Myometrial cell (primary cell): Measurements from ENCODE around the gene ZNF397. TPM values are rescaled to one million over a fixed set of nuclear protein-coding genes. Genes with fewer than 3 reads are reported as not detected.

Source experiments
- total RNA-seq: library from RNA; depleted of rRNA; stranded (reverse); fragments of >200 nt; gene quantifications from 2 replicates; pipeline ENCODE4 v1.2.3, GENCODE V29; 2015

Gene ZNF397
- total RNA-seq: 7.2 and 8.9 TPM in 2 replicates

GRCh38 chr18:35240664-35241447 is at the start of gene ZNF397:
ZNF397 (plus strand) TSS chr18:35241034; CDS start chr18:35242471, 1,437 bp downstream.

GRCh38 chr18:35290094-35290735 is 49.4 kb downstream of the ZNF397 start, which contains the start of gene ZSCAN30:
ZSCAN30 (minus strand) TSS chr18:35290229; CDS start chr18:35264352, 25,877 bp downstream.

Other genes starting within 250 kb of the ZNF397 start
- gene MAPRE2, start 199.6 kb upstream of the ZNF397 start, total RNA-seq: 21.9 and 23.4 TPM in 2 replicates
- gene ZSCAN30, start 49.2 kb downstream of the ZNF397 start, total RNA-seq: 7.5 and 13.1 TPM in 2 replicates
- gene ZNF24, start 103.4 kb downstream of the ZNF397 start, total RNA-seq: 16.1 and 21.4 TPM in 2 replicates
- 0.89 TPM in 1 of 2 replicates, not detected in the other for gene ZNF396, start 136.3 kb downstream of the ZNF397 start, total RNA-seq